HG03159 (cell line): ENCODE results near the gene MXI1.
"Not testable (repeated sequence)": the region's sequence is repeated elsewhere in the genome, so short reads cannot be mapped to it uniquely, and the experiment has no call there.

Source experiments
- ATAC-seq: cut with Tn5 transposase; IDR thresholded peaks from one replicate; pipeline ENCODE4 v1.9.1; 2021; ENCODE audit warnings: mild to moderate bottlenecking, moderate library complexity; ENCODE audit not compliant: unreplicated experiment

The MXI1 gene

DNA sequence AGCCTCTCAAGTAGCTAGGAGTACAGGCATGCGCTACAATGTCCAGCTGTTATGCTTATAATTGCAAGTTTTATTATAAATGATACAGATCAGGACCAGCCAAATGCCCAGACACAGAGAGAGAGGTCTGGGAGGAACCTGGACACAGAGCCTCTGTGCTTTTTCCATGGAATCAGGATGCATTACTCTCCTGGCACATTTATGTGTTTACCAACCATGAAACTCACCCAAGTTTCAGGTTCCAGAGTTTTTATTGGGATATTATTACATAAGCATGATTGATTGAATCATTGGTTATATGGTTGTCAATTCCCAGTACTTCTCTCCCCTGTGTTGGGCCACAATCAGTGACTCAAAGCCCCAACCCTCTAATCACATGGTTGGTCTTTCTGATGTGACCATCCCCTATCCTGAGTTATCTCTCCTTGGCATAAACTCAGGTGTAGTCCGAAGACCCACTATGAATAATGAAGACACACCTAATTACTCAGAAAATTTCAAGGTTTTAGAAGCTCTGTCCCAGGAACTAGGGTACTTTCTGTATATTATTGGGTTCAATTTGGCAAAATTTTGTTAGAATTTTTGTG, 30.6 kb downstream of the MXI1 start:
- ATAC-seq: no peak

- no peak for ATAC-seq
Observed at GRCh38 chr10:110239892-110240291, 32.5 kb downstream of the MXI1 start.

GRCh38 chr10:110241407-110241806, 34.0 kb downstream of the MXI1 start:
- ATAC-seq: no peak

DNA sequence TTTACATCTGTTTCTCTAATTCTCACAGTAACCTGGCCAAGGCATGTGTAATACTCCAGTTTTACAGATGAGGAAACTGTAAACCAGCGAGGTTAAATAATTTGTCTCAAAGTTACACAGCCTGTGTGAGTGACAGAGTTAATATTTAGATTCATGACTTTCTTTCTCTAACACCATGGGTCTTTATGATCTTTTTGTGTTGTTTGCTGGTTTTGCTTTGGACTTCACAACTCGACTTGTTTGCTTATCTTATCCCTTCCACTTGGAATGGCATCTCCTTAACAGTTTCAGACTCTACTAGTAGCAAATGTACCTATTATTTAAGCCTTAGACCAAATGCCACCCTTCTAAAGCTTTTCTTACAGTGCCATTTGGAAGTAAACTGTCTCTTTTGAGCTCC, 34.4 kb downstream of the MXI1 start:
- ATAC-seq: no peak

- ATAC-seq: no peak
Observed at GRCh38 chr10:110242511-110242910, 35.1 kb downstream of the MXI1 start.

DNA sequence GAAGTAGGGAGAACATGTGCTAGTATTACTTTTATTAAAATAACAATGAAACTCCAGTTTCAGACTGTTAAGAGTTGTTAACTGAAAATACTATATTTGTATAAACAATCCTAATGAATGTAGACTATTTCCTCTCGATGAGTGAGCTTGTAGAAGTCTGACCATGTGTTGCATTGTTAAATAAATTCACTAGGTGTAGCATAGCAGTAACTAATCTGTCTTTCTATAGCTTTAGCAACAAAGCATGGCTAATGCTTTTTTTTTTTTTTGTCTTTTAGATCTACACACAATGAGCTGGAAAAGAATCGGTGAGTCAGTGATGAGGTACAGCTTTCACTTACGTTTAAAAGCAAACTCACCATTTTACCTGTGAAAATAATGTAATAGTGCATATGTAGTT, 37.1 kb downstream of the MXI1 start:
- no peak for ATAC-seq

DNA sequence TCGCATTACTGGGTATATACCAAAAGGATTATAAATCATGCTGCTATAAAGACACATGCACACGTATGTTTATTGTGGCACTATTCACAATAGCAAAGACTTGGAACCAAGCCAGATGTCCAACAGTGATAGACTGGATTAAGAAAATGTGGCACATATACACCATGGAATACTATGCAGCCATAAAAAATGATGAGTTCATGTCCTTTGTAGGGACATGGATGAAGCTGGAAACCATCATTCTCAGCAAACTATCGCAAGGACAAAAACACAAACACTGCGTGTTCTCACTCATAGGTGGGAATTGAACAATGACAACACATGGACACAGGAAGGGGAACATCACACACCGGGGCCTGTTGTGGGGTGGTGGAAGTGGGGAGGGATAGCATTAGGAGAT, 40.4 kb downstream of the MXI1 start:
- ATAC-seq: not testable (repeated sequence)

- ATAC-seq: peak; percentile 57
Observed at GRCh38 chr10:110249489-110249888, 42.1 kb downstream of the MXI1 start.

GRCh38 chr10:110251392-110251791, 44.0 kb downstream of the MXI1 start:
- ATAC-seq: peak; percentile 83

DNA sequence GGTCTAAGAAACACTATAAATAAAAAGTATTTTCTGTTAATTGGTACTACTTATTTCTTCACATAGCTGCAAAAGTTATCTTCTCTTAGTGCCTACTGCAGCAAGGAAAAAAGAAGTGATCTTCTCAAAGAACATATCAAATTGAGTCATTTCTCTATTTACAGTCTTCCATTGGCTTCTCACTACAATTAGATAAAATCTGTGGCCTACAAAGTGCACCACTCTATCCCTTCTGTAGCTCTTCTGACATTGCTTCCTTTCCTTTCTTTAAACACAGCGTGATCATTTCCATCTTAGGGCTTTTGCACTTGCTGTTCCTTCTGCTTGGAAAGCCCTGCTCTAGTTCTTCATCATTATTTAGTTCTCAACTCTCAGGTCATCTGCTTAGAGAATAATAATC, 44.7 kb downstream of the MXI1 start:
- ATAC-seq: no peak

GRCh38 chr10:110254467-110254866, 47.1 kb downstream of the MXI1 start:
- ATAC-seq: no peak

DNA sequence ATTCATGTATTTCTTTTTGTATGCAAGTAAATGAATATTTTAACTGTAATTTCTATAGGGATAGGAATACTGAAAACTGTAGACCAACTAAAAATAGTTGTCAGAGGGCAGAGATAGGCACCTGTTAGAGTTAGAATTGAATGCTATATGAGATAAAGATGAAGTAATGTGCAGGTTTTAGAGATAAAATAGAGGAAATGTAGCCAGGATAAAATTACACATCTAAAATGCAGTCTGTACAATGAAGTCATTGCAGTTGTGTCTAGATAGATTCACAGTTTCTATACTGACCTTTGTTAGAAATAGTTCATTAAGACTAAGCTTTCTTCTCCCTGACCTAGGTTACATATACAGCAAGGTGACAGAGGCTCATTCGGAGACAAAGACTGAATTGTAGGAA, 51.1 kb downstream of the MXI1 start:
- no peak for ATAC-seq

DNA sequence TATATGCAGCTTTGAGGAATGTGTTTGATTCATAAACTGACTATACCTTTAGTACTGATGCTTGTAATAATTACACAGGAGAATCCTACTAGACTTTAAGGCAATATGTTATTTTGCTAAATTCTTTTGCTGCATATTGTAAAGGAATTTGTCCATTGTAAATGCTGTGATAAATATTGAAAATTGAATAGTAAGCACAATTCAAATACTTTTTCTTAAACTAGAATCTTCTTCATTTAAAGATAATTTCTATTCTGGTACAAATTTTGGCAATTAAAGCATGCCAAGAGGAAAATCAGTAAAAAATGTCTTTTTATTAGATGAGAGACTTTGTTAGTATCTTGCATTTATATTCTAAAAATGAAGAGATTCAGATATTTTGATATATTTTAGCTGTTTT, 51.9 kb downstream of the MXI1 start:
- no peak for ATAC-seq

DNA sequence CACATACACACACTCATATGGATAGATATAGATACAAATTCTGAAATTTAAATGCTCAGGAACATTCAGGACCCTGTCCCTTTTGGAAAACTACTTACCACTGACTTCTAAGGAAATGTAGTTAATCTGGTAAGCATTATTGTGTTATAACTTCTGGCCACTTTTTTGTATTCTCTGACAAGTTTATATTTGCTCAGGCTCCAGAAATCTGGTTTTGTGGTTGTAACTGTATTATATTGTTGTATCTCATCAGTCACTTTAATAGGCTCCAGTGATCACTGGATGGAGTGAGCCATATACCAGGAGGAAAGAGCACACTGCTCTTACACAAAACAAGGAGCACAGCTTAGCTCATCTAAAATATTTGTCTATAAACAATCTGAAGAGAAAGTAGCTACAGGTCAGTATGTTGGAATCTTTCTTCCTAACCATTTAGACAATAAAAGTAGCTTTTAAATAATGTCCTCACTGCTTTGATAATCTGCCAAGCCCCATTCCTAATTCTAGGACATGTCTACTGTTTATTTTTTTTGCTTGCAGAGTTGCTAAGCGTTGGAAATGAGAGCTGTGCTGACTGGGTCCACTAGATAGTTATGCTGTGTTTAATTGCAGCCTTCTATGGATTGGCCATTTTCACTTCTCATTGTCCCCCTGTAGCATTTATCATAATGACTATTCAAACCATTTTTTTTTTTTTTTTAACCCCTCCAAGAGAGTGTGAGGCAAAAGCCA, 53.5 kb downstream of the MXI1 start:
- no peak for ATAC-seq

DNA sequence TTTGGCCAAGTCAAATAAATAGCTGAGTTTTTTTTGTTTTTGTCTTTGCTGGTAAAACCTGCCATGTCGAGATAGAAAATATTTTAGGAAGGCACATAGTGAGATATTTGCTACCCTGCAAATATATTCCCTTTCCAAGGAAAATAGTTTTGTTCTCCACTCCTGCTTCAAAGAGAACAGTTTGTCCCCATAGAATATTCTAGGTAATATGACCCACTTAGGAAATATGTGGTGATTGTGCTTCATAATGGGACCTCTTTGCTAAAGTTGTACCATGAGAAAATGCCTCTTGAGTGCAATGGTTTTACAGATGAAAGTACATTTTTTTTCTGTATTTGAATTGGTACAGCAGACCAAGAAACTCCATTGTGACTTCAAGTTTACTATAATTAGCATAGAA, 55.8 kb downstream of the MXI1 start:
- ATAC-seq: no peak

DNA sequence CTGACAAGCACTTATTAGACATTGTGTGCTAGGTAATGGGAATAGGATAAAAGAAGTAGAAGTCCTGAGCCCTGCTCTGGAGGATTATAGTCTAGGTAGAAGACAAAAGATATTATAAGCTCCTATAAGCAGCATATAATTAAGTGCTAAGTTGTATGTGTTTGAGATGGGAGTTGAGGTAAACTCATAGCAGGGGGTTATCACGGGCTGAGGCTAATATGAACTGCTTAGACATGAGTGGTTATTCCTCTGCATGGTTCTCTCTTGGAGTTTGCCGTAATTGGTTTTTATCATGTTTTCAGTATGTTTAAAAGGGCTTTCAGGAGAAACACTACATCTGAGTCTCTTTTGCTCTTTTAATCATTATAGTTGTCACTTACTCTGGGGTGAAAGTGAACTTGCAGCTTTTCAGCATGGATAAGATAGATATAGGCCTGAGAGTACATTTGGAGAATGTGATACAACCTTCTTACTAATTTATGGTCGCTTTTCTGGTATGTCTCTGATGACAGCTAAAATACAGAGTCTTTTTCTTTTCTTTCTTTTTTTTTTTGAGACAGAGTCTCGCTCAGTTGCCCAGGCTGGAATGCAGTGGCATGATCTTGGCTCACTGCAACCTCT, 58.3 kb downstream of the MXI1 start:
- no peak for ATAC-seq

DNA sequence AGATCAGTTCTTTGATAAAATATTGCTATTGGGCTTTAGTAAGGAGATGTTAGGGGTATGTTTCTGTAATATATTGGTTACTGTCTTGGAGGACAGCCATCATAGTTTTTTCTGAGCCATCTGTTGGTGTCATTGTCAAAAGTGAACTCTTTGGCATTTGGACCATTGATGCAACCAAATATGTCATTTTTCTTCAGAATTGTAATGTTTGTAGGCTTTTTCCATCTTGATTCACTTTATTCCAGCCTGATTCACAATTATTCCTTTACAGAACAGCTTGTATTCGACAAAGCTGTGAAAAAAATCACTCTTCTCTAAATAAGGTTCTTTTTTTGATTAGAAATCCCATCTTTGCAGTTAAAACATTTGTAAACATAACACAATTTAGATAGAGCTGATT, 59.9 kb downstream of the MXI1 start:
- ATAC-seq: no peak

DNA sequence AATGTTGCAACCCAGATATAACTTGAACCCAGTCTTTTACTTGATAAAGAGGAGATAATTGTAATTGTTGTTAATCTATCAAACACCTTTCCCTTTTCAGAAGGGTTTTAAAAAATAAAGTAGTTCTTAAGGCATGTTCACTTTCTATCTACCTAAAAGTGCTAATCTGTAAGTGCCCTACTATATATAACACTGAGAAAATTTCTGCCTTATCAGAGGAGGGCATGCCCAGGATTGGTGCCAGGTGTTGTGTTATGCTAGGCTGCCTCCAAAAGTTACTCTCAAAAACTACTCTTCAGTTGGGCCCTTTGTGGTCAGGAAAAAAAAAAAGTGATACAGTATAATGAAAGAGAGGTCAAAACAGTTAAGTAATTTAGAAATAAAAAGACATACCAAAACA, 61.0 kb downstream of the MXI1 start:
- no peak for ATAC-seq

GRCh38 chr10:110268971-110269370, 61.6 kb downstream of the MXI1 start:
- no peak for ATAC-seq

DNA sequence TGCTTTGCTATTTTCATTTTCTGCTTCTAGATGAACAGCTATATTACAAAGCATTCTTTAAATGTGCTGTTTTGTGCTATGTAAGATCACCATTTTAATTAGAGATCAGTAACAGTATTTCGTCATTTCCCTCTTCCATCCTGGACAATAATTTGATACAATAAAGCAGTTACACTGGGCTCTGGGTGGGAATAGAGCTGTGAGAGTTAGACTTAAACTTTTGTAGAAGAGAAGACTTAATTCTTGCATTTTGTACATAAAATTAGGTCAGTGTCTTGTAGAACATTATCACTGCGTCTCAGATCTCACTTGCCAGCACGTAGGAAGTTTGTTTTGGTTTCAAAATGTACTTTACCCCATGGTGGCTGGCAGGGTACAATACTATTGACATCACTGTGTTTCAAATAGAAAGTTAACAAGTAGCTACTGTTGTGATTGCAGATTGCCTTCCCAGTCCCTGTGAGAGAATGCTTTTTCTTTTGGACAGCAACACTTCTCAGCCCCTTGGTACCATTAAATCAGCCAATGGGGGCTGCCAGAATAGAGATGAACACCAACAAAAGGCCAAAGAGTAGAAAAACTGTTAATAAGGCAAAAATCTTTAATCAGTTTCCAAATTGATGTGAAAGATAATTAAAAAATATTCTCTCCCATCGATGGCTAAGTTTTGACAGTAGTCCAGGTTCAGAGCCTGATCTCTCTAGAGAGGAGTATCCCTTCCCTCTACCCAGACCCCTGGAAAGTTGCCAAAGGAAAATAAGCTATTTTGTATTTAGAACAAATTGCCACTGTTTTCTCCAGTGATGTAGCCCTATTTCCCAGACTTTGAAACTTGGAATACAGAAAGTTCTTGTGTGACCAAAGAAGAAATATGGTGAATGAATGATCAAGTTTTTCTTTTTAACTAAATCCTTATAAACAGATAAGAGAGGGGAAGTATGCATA, 62.2 kb downstream of the MXI1 start:
- peak; percentile 67 for ATAC-seq

- not testable (repeated sequence) for ATAC-seq
Observed at GRCh38 chr10:110272995-110273394, 65.6 kb downstream of the MXI1 start.
